ENCODE data around the gene ZNF32. TPM values are rescaled to one million over a fixed set of nuclear protein-coding genes. Genes with fewer than 3 reads are reported as not detected.

ZNF32 gene
- total RNA-seq, 1 donor from 2014 or later: 45.1 TPM

- intact Hi-C loops (cut with micrococcal nuclease): no loop called here
- Histone ChIP-seq H3K4me3 (no peak overlapping the region), H3K36me3 (no peaks in the 10 kb centered on the region), H3K27me3 (ENCODE audit: low read depth) (peaks cover 23% of the 10 kb centered on the region), H3K9me3 (replicated peaks) (no peaks in the 10 kb centered on the region), H3K27ac (replicated peaks) (no peak overlapping the region), H3K4me1 (no peaks in the 10 kb centered on the region)
- DNase-seq: no peak
- TF ChIP-seq CTCF (IDR thresholded peaks at IDR 0.05; ENCODE audit: borderline replicate concordance): no peak
Observed at GRCh38 chr10:43658227-43658626, 9.5 kb upstream of the ZNF32 start.

GRCh38 chr10:43655311-43655710 lies 6.6 kb upstream of the ZNF32 start:
- Histone ChIP-seq H3K4me1 (no peaks in the 10 kb centered on the region), H3K27ac (replicated peaks) (no peak overlapping the region), H3K27me3 (ENCODE audit: low read depth) (peaks cover 22% of the 10 kb centered on the region), H3K4me3 (no peak overlapping the region), H3K9me3 (replicated peaks) (no peaks in the 10 kb centered on the region), H3K36me3 (no peaks in the 10 kb centered on the region)
- no peak for DNase-seq
- no peak for TF ChIP-seq CTCF (IDR thresholded peaks at IDR 0.05; ENCODE audit: borderline replicate concordance)
- intact Hi-C loops (cut with micrococcal nuclease): no loop called here

GRCh38 chr10:43653746-43654145 lies 5.1 kb upstream of the ZNF32 start:
- intact Hi-C loops (cut with micrococcal nuclease): no loop called here
- TF ChIP-seq CTCF (IDR thresholded peaks at IDR 0.05; ENCODE audit: borderline replicate concordance): no peak
- DNase-seq: no peak
- Histone ChIP-seq H3K36me3 (no peaks in the 10 kb centered on the region), H3K27me3 (ENCODE audit: low read depth) (peaks cover 12% of the 10 kb centered on the region), H3K4me3 (no peak overlapping the region), H3K4me1 (peaks cover 8% of the 10 kb centered on the region), H3K27ac (replicated peaks) (no peak overlapping the region), H3K9me3 (replicated peaks) (no peaks in the 10 kb centered on the region)

- intact Hi-C loops (cut with micrococcal nuclease): no loop called here
- H3K27me3 ChIP-seq (ENCODE audit: low read depth): no peaks in the 10 kb centered on the region
- peak overlapping the region; percentile 96 for H3K4me3 ChIP-seq
- peaks cover 19% of the 10 kb centered on the region for H3K4me1 ChIP-seq
- H3K36me3 ChIP-seq: peaks cover 28% of the 10 kb centered on the region
- no peak for TF ChIP-seq CTCF (IDR thresholded peaks at IDR 0.05; ENCODE audit: borderline replicate concordance)
- H3K9me3 ChIP-seq (replicated peaks): peaks cover 29% of the 10 kb centered on the region
- peak overlapping the region; percentile 92 for H3K27ac ChIP-seq (replicated peaks)
- no peak for DNase-seq
Observed at GRCh38 chr10:43649185-43649523, 473 bp upstream of the ZNF32 start.

- no peak for TF ChIP-seq CTCF (IDR thresholded peaks at IDR 0.05; ENCODE audit: borderline replicate concordance)
- peaks cover 19% of the 10 kb centered on the region for H3K4me1 ChIP-seq
- H3K27ac ChIP-seq (replicated peaks): peak overlapping the region; percentile 92
- H3K9me3 ChIP-seq (replicated peaks): peaks cover 40% of the 10 kb centered on the region
- no peak for DNase-seq
- no peaks in the 10 kb centered on the region for H3K27me3 ChIP-seq (ENCODE audit: low read depth)
- H3K4me3 ChIP-seq: peak overlapping the region; percentile 96
- peaks cover 39% of the 10 kb centered on the region for H3K36me3 ChIP-seq
- intact Hi-C loops (cut with micrococcal nuclease): no loop called here
Observed at GRCh38 chr10:43648095-43648397, 635 bp downstream of the ZNF32 start.

- Histone ChIP-seq H3K4me3 (peak overlapping the region; percentile 96), H3K27ac (replicated peaks) (no peak overlapping the region), H3K27me3 (ENCODE audit: low read depth) (no peaks in the 10 kb centered on the region), H3K4me1 (peaks cover 19% of the 10 kb centered on the region), H3K9me3 (replicated peaks) (peaks cover 45% of the 10 kb centered on the region), H3K36me3 (peaks cover 44% of the 10 kb centered on the region)
- DNase-seq: no peak
- intact Hi-C loops (cut with micrococcal nuclease): no loop called here
- TF ChIP-seq CTCF (IDR thresholded peaks at IDR 0.05; ENCODE audit: borderline replicate concordance): no peak
Observed at GRCh38 chr10:43647576-43647975, 1.1 kb downstream of the ZNF32 start.

All from left ventricle myocardium inferior (tissue), 1 donor.